CD14-positive monocyte (primary cell): ENCODE results near the gene ELFN1. TPM values are rescaled to one million over a fixed set of nuclear protein-coding genes. Genes with fewer than 3 reads are reported as not detected.

Source experiments
- DNase-seq, 3 donors: peaks; one replicate each; pipeline ENCODE4 v3.0.0-alpha.2; 2011 to 2022
- H2AFZ ChIP-seq: 2 replicates; pipeline ENCODE4 v1.6.0; 2012; ENCODE audit warnings: mild to moderate bottlenecking, low read depth, low read length, inconsistent platforms; ENCODE audit not compliant: insufficient read depth, poor library complexity, severe bottlenecking
- H3K27ac ChIP-seq, 2 donors: 1 replicate in 1 of 2; 2 replicates in 1 of 2; pipeline ENCODE4 v1.5.1; 2012 to 2013; ENCODE audit warnings: low read length in 2 of 2, control low read depth in 1 of 2, inconsistent platforms in 1 of 2, low read depth in 1 of 2, mild to moderate bottlenecking in 1 of 2
- H3K27me3 ChIP-seq, 2 donors: one replicate each; pipeline versions ENCODE4 v1.6.0 to v1.6.1; 2011 to 2013; ENCODE audit warnings: low read length in 2 of 2; ENCODE audit not compliant: control insufficient read depth in 2 of 2, insufficient read depth in 2 of 2
- H3K36me3 ChIP-seq, 2 donors: replicated peaks in 1 of 2; 1 replicate in 1 of 2; 2 replicates in 1 of 2; pipeline versions ENCODE4 v1.5.1 to v1.6.1; 2012 to 2013; ENCODE audit warnings: low read length in 2 of 2, control low read depth in 1 of 2, inconsistent platforms in 1 of 2, mild to moderate bottlenecking in 1 of 2; ENCODE audit not compliant: insufficient read depth in 2 of 2, control insufficient read depth in 1 of 2
- H3K4me1 ChIP-seq, 2 donors: 1 replicate in 1 of 2; 2 replicates in 1 of 2; pipeline versions ENCODE4 v1.5.1 to v1.6.1; 2012 to 2013; ENCODE audit warnings: low read length in 2 of 2, control low read depth in 1 of 2, inconsistent platforms in 1 of 2, mild to moderate bottlenecking in 1 of 2, moderate library complexity in 1 of 2; ENCODE audit not compliant: insufficient read depth in 2 of 2, control insufficient read depth in 1 of 2
- H3K4me2 ChIP-seq: replicated peaks from 2 replicates; pipeline ENCODE3; 2012; ENCODE audit warnings: low read length, moderate library complexity, mild to moderate bottlenecking; ENCODE audit not compliant: poor library complexity, severe bottlenecking; ENCODE audit errors: extremely low read depth
- H3K4me3 ChIP-seq, 3 experiments: fragments of 200-600 bp in 1 of 3; sonication (generic) in 1 of 3; replicated peaks in 1 of 3; 1 replicate in 2 of 3; 2 replicates in 1 of 3; pipeline ENCODE4 v1.5.1; 2011 to 2013; ENCODE audit warnings: low read length in 3 of 3, mild to moderate bottlenecking in 3 of 3, control low read depth in 2 of 3, low read depth in 2 of 3, inconsistent platforms in 1 of 3, moderate library complexity in 1 of 3
- H3K79me2 ChIP-seq: 2 replicates; pipeline ENCODE4 v1.6.0; 2012; ENCODE audit warnings: mild to moderate bottlenecking, control low read depth, inconsistent platforms, low read length, moderate library complexity; ENCODE audit not compliant: insufficient read depth
- H3K9ac ChIP-seq: 2 replicates; pipeline ENCODE4 v1.6.0; 2017; ENCODE audit warnings: low read length, mild to moderate bottlenecking; ENCODE audit not compliant: insufficient read depth, poor library complexity, severe bottlenecking
- H3K9me3 ChIP-seq, 2 donors: replicated peaks in 1 of 2; 1 replicate in 1 of 2; 2 replicates in 1 of 2; pipeline versions ENCODE4 v1.5.1 to v1.6.1; 2012 to 2013; ENCODE audit warnings: low read length in 2 of 2, control low read depth in 1 of 2; ENCODE audit not compliant: control insufficient read depth in 1 of 2, insufficient read depth in 1 of 2
- H4K20me1 ChIP-seq: 2 replicates; pipeline ENCODE4 v1.6.0; 2012; ENCODE audit warnings: mild to moderate bottlenecking, low read length, control low read depth, moderate library complexity; ENCODE audit not compliant: insufficient read depth
- H3K27ac Mint-ChIP-seq, 7 donors: one replicate each; pipeline ENCODE4 v1.8.0; 2020; ENCODE audit warnings: mild to moderate bottlenecking in 7 of 7, mixed read lengths in 7 of 7, moderate library complexity in 6 of 7, inconsistent platforms in 2 of 7
- H3K27me3 Mint-ChIP-seq, 3 donors: one replicate each; pipeline ENCODE4 v1.8.0; 2021 to 2022; ENCODE audit warnings: low read depth in 3 of 3, mild to moderate bottlenecking in 3 of 3, mixed read lengths in 3 of 3, moderate library complexity in 3 of 3, inconsistent platforms in 1 of 3
- H3K36me3 Mint-ChIP-seq, 2 donors: one replicate each; pipeline ENCODE4 v1.8.0; 2020; ENCODE audit warnings: mixed read lengths in 2 of 2, inconsistent platforms in 1 of 2, mild to moderate bottlenecking in 1 of 2
- H3K4me1 Mint-ChIP-seq: one replicate; pipeline ENCODE4 v1.8.0; 2020; ENCODE audit warnings: mild to moderate bottlenecking, mixed read lengths
- H3K4me3 Mint-ChIP-seq, 2 donors: one replicate each; pipeline ENCODE4 v1.8.0; 2020; ENCODE audit warnings: mild to moderate bottlenecking in 2 of 2, mixed read lengths in 2 of 2, moderate library complexity in 1 of 2
- H3K9me3 Mint-ChIP-seq, 7 donors: one replicate each; pipeline ENCODE4 v1.8.0; 2020 to 2022; ENCODE audit warnings: mixed read lengths in 7 of 7, mild to moderate bottlenecking in 6 of 7, moderate library complexity in 6 of 7, inconsistent platforms in 2 of 7
- CTCF ChIP-seq: fragments of 200-600 bp; IDR thresholded peaks from one replicate; pipeline ENCODE4 v1.8.0; 2022; ENCODE audit warnings: antibody characterized with exemption, mild to moderate bottlenecking
- WGBS: methylation state at CpG from one replicate; pipeline ENCODE4 v1.1.5; 2013; ENCODE audit warnings: missing lambda C conversion rate; ENCODE audit not compliant: insufficient coverage; 5-methylcytosine and 5-hydroxymethylcytosine counted together
- intact Hi-C, 2 donors: fragments of 100-400 bp; cut with micrococcal nuclease; formaldehyde crosslinking; loops; one replicate each; pipeline versions ENCODE4 v1.15.0 to v1.15.1; 2023
- polyA plus RNA-seq, 3 donors: library from polyadenylated mRNA; depleted of rRNA in 1 of 3; unstranded in 2 of 3; stranded (reverse) in 1 of 3; fragments of 300-500 nt in 2 of 3; fragments of >200 nt in 1 of 3; fragmentation: Illumina TruSeq in 2 of 3; gene quantifications; 1 replicate in 2 of 3; 2 replicates in 1 of 3; pipeline ENCODE4 v1.2.3, GENCODE V29; 2012 to 2021

ELFN1 gene
- polyA plus RNA-seq, 3 donors = not detected

GRCh38 chr7:1724118-1724910 is 54.2 kb downstream of the ELFN1 start:
- H4K20me1 ChIP-seq = no peaks in the 10 kb centered on the region
- no peaks in the 10 kb centered on the region for H3K27me3 ChIP-seq
- no peak overlapping the region for H3K27ac ChIP-seq
- H3K27me3 Mint-ChIP-seq = peaks cover 3 to 12% (median 10%) of the 10 kb centered on the region in 3 donors
- H3K36me3 ChIP-seq = no peaks in the 10 kb centered on the region
- H3K4me1 ChIP-seq = no peaks in the 10 kb centered on the region
- H3K4me3 Mint-ChIP-seq = no peak overlapping the region
- H3K4me1 Mint-ChIP-seq = no peaks in the 10 kb centered on the region
- H2AFZ ChIP-seq = no peak overlapping the region
- no peak overlapping the region for H3K4me2 ChIP-seq
- intact Hi-C loops = no loop called here
- H3K9me3 Mint-ChIP-seq = peaks cover 0 to 14% (median 6%) of the 10 kb centered on the region in 7 donors
- H3K79me2 ChIP-seq = no peaks in the 10 kb centered on the region
- WGBS = 96% methylated on average over 16 of the region's 21 CpGs
- no peak for TF ChIP-seq CTCF
- H3K4me3 ChIP-seq = no peak overlapping the region
- H3K27ac Mint-ChIP-seq = no peak overlapping the region
- H3K9ac ChIP-seq = no peak overlapping the region
- no peaks in the 10 kb centered on the region for H3K36me3 Mint-ChIP-seq
- no peak for DNase-seq
- peaks cover 0 to 16% of the 10 kb centered on the region in 2 donors for H3K9me3 ChIP-seq

- peaks cover 0 to 22% of the 10 kb centered on the region in 2 donors for H3K9me3 ChIP-seq
- H2AFZ ChIP-seq = no peak overlapping the region
- H3K9ac ChIP-seq = no peak overlapping the region
- Mint-ChIP-seq H3K4me3 (no peak overlapping the region), H3K36me3 (no peaks in the 10 kb centered on the region), H3K9me3 (peaks cover 0 to 22% (median 8%) of the 10 kb centered on the region in 7 donors), H3K27me3 (peaks cover 3 to 12% (median 7%) of the 10 kb centered on the region in 3 donors), H3K27ac (no peak overlapping the region), H3K4me1 (no peaks in the 10 kb centered on the region)
- no peak for TF ChIP-seq CTCF
- no peaks in the 10 kb centered on the region for H3K4me1 ChIP-seq
- H3K4me2 ChIP-seq = no peak overlapping the region
- H3K36me3 ChIP-seq = no peaks in the 10 kb centered on the region
- H3K4me3 ChIP-seq = no peak overlapping the region
- WGBS = 87% methylated on average over 20 of the region's 22 CpGs
- DNase-seq = no peak
- no peaks in the 10 kb centered on the region for H4K20me1 ChIP-seq
- no peaks in the 10 kb centered on the region for H3K79me2 ChIP-seq
- H3K27ac ChIP-seq = no peak overlapping the region
- intact Hi-C loops = no loop called here
- H3K27me3 ChIP-seq = no peaks in the 10 kb centered on the region
These were observed 55.2 kb downstream of the ELFN1 start for GRCh38 chr7:1725199-1725690.
